A549 treated with AZD2906 at 1 μM for 4 hours (cell line): ENCODE measurements around the gene ERVH48-1. TPM values are rescaled to one million over a fixed set of nuclear protein-coding genes. Genes with fewer than 3 reads are reported as not detected.

Experiments used
- total RNA-seq: library from RNA; stranded (reverse); fragments of 200-300 nt; extraction: Qiagen RNA extraction; gene quantifications from 5 replicates; pipeline ENCODE4 v1.2.3, GENCODE V29; 2022

ERVH48-1 gene
- 0.05 TPM in 4 of 5 replicates, not detected in the other for total RNA-seq

DNA sequence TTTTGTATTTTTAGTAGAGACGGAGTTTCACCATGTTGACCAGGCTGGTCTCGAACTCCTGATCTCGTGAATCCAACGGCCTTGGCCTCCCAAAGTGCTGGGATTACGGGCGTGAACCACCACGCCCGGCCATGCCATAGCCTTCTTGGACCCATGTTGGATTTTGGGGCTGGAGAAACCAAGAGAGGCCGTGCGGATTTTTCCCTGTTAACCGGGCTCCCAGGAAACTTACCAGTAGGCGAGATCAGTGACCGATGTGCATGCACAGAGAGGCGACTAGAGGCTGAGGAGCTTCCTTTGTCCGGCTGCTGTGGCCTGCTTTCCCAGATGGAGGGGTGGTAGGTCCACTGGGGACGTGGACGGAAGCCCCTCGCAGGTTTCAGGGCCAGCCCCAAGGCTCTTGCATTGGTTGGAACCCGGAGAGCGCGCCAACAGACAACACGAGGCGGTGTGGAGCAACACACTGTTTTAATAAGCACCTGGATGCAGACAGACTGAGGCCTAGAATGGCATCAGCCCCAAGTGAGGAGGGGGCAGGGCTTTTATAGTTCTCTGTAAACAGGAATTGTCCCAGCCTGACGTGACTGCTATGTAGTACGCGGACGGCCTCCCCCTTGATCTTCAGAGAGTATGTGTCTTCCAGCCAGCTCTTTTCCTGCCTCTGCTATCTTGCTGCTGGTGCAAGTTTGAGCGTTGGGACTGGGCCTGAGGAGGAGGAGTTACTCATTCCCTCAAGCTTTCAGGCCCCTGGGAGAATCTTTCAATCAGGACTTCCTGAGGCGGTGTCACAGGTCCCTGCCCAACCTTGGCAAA, at the start of gene ERVH48-1:
Gene ERVH48-1, minus strand, starts transcription at position 517 of the 813 bp plus-strand sequence. CDS start 6,624 bp downstream, outside the sequence.

DNA sequence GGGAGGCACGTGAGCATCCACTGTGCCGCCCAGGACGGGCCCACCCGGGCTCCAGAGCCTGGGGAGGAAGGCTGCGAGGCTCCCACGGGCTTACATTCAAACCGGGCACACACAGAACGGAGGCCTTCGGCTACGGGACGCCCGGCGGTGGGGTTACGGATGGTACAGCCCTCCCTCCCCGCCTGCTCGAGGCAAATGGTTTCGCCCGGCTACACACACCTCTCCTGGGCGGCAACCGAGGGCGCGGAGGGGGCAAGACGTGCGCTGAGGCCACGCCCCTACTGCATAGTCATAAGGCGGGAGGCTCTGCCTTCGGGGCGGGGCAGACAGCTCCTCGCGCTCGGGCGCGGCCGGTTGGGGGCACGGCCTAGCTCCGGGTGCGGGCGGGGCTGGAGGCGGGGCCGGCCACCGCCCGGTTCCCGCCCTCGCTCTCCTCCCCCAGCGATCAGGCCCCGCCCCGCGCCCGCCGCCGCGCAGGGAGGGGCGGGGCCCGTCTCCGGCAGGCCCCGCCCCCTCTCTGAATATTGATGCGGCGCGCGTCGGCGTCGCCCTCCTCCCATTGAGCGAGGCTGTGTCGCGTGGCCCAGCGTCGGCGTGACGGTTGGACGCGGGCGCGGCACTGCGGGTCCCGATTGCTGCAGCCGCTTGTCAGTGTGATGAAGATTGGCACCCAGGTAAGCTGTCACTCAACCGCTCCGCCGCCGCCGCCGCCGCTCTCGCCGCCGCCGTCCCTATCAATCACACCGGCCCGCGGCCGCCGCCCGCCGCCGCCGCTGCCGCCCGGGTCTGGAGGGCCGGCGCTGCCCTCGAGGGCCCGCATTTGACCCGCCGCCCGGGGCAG, 48.8 kb upstream of the ERVH48-1 start, which contains the start of gene PKNOX1:
Gene PKNOX1, plus strand, starts transcription at position 572 of the 841 bp plus-strand sequence. CDS start 29,820 bp downstream, outside the sequence.

DNA sequence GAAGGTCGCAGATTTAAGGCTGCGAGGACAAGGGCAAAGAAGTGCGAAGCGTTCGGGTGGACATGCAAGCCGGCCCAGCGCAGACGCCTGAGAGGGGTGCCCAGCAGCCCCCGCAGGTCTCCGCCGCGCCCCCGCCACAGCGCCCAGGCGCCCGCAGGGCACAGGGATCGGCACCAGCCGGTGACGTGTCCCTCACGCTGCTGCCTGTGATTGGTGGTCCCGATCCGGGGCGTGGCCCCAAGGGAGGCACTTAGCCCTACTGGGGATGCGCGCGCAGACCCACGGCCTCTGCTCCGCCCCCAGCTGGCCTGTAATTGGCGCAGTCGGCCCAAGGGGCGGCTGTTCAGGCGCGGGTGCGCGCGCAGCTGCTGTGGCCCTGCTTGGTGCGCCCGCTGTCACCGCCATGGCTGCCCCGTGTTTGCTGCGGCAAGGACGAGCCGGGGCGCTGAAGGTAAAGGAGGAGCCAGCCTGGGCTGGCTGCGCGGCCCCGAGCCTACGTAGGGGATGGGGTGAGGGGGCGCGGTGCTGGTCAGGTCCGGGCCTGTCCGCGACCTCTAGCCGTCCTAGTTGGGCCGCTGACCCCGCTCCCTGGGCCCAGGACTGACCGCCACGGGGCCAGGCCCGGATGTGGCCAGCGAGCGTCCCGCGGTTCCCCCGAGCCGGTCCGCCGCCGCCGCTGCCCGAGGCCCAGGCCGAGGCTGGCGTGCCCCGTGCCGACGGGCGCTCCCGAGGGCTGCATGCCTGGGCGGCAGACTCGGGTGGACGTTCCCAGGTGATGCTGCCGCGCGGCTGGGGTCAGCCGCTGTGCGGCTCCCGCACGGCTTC, 32.3 kb downstream of the ERVH48-1 start, which contains the start of gene NDUFV3:
Gene NDUFV3, plus strand, starts transcription at position 379 of the 825 bp plus-strand sequence. Its CDS starts 25 bp downstream, at position 404.

DNA sequence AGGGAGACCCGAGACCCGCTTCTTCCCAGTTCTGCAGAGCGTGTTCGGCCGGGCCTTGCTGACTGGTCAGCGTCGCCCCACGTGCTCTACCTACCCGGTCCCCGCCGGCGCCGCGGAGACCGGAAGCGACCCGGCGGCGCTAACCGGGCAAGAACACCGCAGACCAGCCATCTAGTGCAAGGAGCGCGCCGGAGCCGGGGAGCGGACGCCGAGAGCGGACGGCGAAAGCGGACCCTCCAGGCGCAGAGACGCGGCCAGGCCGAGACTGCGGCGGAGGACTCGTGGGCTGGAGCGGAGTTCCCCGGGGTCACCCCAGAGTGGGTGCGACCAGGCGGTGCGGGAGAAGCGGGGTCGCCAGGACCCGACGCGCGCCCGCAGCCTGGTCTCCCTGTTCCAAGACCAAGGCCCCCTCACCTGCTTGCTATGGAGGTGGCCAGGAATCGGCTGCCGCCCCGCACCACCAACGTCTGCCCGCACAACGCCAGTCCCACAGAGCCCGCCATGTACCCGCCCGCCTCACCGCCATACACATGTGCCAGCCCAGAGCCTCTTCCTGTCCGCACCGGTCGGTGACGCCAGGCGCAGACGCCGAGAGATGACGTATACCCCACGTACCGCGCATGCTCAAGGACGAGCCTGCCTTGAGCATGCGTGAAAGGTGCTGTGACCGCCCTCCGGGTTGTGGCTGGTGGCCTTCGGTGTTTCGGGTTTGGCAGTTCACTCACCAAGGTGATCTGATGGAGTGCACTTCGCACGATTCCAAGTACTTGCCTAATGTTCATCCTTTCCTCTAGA, 46.2 kb downstream of the ERVH48-1 start, which contains the start of gene WDR4:
Gene WDR4, minus strand, starts transcription at position 547 of the 795 bp plus-strand sequence. Its CDS starts 44 bp downstream, at position 503.

Other genes starting within 250 kb of the ERVH48-1 start
- gene WDR4, start 46.1 kb downstream of the ERVH48-1 start, total RNA-seq = 22.5 to 29.8 TPM (median 29.1 TPM) in 5 replicates
- 18.6 to 21.5 TPM (median 19.0 TPM) in 5 replicates for gene NDUFV3, start 32.3 kb downstream of the ERVH48-1 start, total RNA-seq
- gene PKNOX1, start 48.9 kb upstream of the ERVH48-1 start, total RNA-seq = 4.6 to 6.5 TPM (median 6.2 TPM) in 5 replicates
- 11.4 to 13.8 TPM (median 12.0 TPM) in 5 replicates for gene CBS, start 150.2 kb upstream of the ERVH48-1 start, total RNA-seq
- 49.0 to 62.4 TPM (median 56.7 TPM) in 5 replicates for gene U2AF1, start 181.9 kb upstream of the ERVH48-1 start, total RNA-seq
- gene CRYAA, start 243.4 kb upstream of the ERVH48-1 start, total RNA-seq = 0.13 to 0.16 TPM in 2 of 5 replicates, not detected in the others